Uterus (tissue), 2 donors: ENCODE measurements around the gene ASPSCR1.

ENCODE experiments used
- POLR2A ChIP-seq, 2 donors: fragments of 450-650 bp; IDR thresholded peaks; one replicate each; pipeline ENCODE4 v1.6.1; 2016; ENCODE audit warnings: antibody characterized with exemption in 2 of 2, mild to moderate bottlenecking in 1 of 2, moderate library complexity in 1 of 2
- TF ChIP-seq, protein P1 (sequence below), 4 experiments: fragments of 200-600 bp in 2 of 4; fragments of 450-650 bp in 2 of 4; sonication (generic) in 2 of 4; IDR thresholded peaks; one replicate each; pipeline ENCODE4 v1.5.1; 2016 to 2019; ENCODE audit warnings: antibody characterized with exemption in 4 of 4, mild to moderate bottlenecking in 2 of 4, moderate library complexity in 1 of 4

DNA sequence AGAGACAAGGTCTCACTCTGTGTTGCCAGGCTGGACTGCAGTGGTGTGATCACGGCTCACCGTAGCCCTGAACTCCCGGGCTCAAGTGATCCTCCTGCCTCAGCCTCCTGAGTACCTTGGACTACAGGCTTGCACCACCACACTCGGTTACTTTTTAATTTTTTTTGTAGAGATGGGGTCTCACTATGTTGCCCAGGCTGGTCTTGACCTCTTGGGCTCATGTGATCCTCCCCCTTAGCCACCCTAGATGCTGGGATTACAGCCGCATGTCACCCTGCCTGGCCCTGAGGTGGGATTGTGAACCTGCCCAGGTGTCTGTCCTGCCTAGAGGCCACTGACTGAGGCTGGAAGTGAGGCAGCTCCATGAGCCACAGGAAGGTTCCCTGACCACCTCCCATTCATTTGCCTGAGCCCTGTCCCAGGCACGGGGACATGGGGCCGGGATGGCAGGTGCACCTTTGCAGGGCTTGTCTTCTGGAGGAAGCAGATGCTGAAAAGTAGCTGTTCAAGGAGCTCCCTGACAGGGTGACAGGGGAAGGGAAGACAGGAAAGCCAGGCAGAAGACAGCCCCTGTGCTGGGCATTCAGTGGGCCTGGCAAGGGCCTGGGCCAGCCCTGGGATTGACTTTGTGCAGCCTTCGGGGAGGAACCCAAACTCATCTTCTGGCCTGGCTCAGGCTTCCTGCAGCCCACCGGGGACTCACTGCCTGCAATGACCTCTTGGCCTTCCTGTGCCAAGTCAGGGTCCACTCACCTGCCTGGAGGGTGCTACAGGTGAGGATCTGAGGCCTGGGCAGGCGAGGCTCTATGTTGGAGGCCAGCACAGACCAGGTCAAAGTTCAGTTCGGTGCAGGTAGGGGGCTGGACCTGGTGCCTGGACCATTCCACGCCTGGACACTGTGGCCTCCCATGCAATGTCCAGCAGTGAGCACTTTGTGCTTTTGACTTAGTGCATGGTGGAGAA lies 8.3 kb upstream of the ASPSCR1 start:
- TF ChIP-seq POLR2A (IDR thresholded peaks at IDR 0.05), result no peak
- TF ChIP-seq, protein P1, sequence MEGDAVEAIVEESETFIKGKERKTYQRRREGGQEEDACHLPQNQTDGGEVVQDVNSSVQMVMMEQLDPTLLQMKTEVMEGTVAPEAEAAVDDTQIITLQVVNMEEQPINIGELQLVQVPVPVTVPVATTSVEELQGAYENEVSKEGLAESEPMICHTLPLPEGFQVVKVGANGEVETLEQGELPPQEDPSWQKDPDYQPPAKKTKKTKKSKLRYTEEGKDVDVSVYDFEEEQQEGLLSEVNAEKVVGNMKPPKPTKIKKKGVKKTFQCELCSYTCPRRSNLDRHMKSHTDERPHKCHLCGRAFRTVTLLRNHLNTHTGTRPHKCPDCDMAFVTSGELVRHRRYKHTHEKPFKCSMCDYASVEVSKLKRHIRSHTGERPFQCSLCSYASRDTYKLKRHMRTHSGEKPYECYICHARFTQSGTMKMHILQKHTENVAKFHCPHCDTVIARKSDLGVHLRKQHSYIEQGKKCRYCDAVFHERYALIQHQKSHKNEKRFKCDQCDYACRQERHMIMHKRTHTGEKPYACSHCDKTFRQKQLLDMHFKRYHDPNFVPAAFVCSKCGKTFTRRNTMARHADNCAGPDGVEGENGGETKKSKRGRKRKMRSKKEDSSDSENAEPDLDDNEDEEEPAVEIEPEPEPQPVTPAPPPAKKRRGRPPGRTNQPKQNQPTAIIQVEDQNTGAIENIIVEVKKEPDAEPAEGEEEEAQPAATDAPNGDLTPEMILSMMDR (IDR thresholded peaks at IDR 0.05), result no peak
